Measurements from ENCODE around the gene TBXAS1. TPM values are rescaled to one million over a fixed set of nuclear protein-coding genes. Genes with fewer than 3 reads are reported as not detected.

Gene TBXAS1
- total and polyA plus RNA-seq, 8 donors, result 0.74 to 18.4 (median 2.2) TPM

GRCh38 chr7:139932531-139932930 is 103.5 kb downstream of the TBXAS1 start:
- H3K27ac ChIP-seq, result no peak overlapping the region
- FAIRE-seq, result no peak
- TF ChIP-seq CTCF (IDR thresholded peaks at IDR 0.05), result no peak
- no peaks in the 10 kb centered on the region for H3K9me3 ChIP-seq
- H3K4me3 ChIP-seq, result no peak overlapping the region
- H3K4me1 ChIP-seq, result no peaks in the 10 kb centered on the region
- no peak for DNase-seq
- no peaks in the 10 kb centered on the region for H3K36me3 ChIP-seq
- intact Hi-C loops (cut with DNase I), result no loop called here
- H3K27me3 ChIP-seq, result no peaks in the 10 kb centered on the region
- no peak for ATAC-seq

- intact Hi-C loops (cut with DNase I), result no loop called here
- 59 to 65% methylated on average over 2 of the region's 2 CpGs for WGBS, 2 donors
- H3K4me1 ChIP-seq, result no peaks in the 10 kb centered on the region
- no peaks in the 10 kb centered on the region for H3K9me3 ChIP-seq
- FAIRE-seq, result no peak
- no peak for DNase-seq
- no peak for TF ChIP-seq CTCF (IDR thresholded peaks at IDR 0.05)
- H3K27ac ChIP-seq, result no peak overlapping the region
- no peaks in the 10 kb centered on the region for H3K36me3 ChIP-seq
- no peaks in the 10 kb centered on the region for H3K27me3 ChIP-seq
- ATAC-seq, result peak in 3 of 4 donors; percentile 28 to 78 (median 73)
- no peak overlapping the region for H3K4me3 ChIP-seq
Measured at GRCh38 chr7:139936760-139937310, 107.8 kb downstream of the TBXAS1 start.

GRCh38 chr7:139937715-139938114 is 108.7 kb downstream of the TBXAS1 start:
- ATAC-seq (peak in 2 of 4 donors; percentile 59 to 75), DNase-seq (no peak), FAIRE-seq (no peak)
- Histone ChIP-seq H3K27ac (no peak overlapping the region), H3K36me3 (no peaks in the 10 kb centered on the region), H3K9me3 (no peaks in the 10 kb centered on the region), H3K27me3 (no peaks in the 10 kb centered on the region), H3K4me1 (no peaks in the 10 kb centered on the region), H3K4me3 (no peak overlapping the region)
- 71 to 72% methylated on average over 6 of the region's 6 CpGs for WGBS, 2 donors
- no peak for TF ChIP-seq CTCF (IDR thresholded peaks at IDR 0.05)
- intact Hi-C loops (cut with DNase I), result no loop called here

GRCh38 chr7:139940866-139941265 is 111.8 kb downstream of the TBXAS1 start:
- ATAC-seq (no peak), FAIRE-seq (no peak), DNase-seq (no peak)
- no peak overlapping the region for H3K4me3 ChIP-seq
- TF ChIP-seq CTCF (IDR thresholded peaks at IDR 0.05), result no peak
- intact Hi-C loops (cut with DNase I), result no loop called here
- no peaks in the 10 kb centered on the region for H3K9me3 ChIP-seq
- H3K36me3 ChIP-seq, result no peaks in the 10 kb centered on the region
- no peaks in the 10 kb centered on the region for H3K4me1 ChIP-seq
- 70 to 71% methylated on average over 2 of the region's 2 CpGs for WGBS, 2 donors
- no peak overlapping the region for H3K27ac ChIP-seq
- no peaks in the 10 kb centered on the region for H3K27me3 ChIP-seq

- 87 to 90% methylated on average over 3 of the region's 3 CpGs for WGBS, 2 donors
- H3K27me3 ChIP-seq, result no peaks in the 10 kb centered on the region
- no peaks in the 10 kb centered on the region for H3K36me3 ChIP-seq
- H3K27ac ChIP-seq, result no peak overlapping the region
- intact Hi-C loops (cut with DNase I), result no loop called here
- no peaks in the 10 kb centered on the region for H3K4me1 ChIP-seq
- FAIRE-seq (no peak), ATAC-seq (no peak), DNase-seq (no peak)
- no peak for TF ChIP-seq CTCF (IDR thresholded peaks at IDR 0.05)
- H3K9me3 ChIP-seq, result no peaks in the 10 kb centered on the region
- no peak overlapping the region for H3K4me3 ChIP-seq
Measured at GRCh38 chr7:139941421-139941820, 112.4 kb downstream of the TBXAS1 start.
